Stomach (tissue), 4 donors: ENCODE data around the gene GSTM2.

ENCODE experiments used
- EP300 ChIP-seq: sonication (generic); formaldehyde crosslinking; IDR thresholded peaks from one replicate; pipeline ENCODE4 v1.6.1; 2017; ENCODE audit warnings: antibody characterized with exemption
- POLR2A ChIP-seq, 4 donors: fragments of 450-650 bp; IDR thresholded peaks; one replicate each; pipeline ENCODE4 v1.6.1; 2016; ENCODE audit warnings: antibody characterized with exemption in 4 of 4, control low read depth in 2 of 4, mild to moderate bottlenecking in 1 of 4, moderate library complexity in 1 of 4
- POLR2AphosphoS5 ChIP-seq, 3 donors: sonication (generic); formaldehyde crosslinking; IDR thresholded peaks; one replicate each; pipeline ENCODE4 v1.6.1; 2016; ENCODE audit warnings: antibody characterized with exemption in 3 of 3
- TF ChIP-seq, protein P1 (sequence below), 7 experiments: fragments of 450-650 bp in 4 of 7; fragments of 200-600 bp in 3 of 7; sonication (generic) in 3 of 7; IDR thresholded peaks; one replicate each; pipeline ENCODE4 v1.5.1; 2016 to 2019; ENCODE audit warnings: antibody characterized with exemption in 7 of 7, control low read depth in 2 of 7, mild to moderate bottlenecking in 1 of 7

DNA sequence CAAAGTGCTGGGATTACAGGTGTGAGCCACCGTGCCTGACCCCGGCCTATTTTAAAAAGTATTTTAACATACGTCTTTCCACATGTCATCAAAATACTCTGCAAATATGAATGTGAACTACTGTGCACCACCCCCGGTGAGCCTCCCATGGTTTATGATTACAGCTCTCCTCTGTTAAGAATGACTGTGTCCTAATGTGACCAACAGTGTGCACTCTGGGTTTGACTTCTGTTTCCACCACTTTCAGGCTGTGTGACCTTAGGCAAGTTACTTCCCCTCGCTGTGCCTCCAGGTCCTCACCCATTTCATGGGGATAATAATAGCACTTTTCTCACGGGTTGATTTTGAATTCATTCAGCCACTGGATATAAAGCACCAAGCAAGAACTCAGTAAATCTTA lies 33.6 kb upstream of the GSTM2 start:
- TF ChIP-seq, protein P1, sequence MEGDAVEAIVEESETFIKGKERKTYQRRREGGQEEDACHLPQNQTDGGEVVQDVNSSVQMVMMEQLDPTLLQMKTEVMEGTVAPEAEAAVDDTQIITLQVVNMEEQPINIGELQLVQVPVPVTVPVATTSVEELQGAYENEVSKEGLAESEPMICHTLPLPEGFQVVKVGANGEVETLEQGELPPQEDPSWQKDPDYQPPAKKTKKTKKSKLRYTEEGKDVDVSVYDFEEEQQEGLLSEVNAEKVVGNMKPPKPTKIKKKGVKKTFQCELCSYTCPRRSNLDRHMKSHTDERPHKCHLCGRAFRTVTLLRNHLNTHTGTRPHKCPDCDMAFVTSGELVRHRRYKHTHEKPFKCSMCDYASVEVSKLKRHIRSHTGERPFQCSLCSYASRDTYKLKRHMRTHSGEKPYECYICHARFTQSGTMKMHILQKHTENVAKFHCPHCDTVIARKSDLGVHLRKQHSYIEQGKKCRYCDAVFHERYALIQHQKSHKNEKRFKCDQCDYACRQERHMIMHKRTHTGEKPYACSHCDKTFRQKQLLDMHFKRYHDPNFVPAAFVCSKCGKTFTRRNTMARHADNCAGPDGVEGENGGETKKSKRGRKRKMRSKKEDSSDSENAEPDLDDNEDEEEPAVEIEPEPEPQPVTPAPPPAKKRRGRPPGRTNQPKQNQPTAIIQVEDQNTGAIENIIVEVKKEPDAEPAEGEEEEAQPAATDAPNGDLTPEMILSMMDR (IDR thresholded peaks at IDR 0.05) = no peak
- no peak for TF ChIP-seq POLR2A (IDR thresholded peaks at IDR 0.05)
- no peak for TF ChIP-seq POLR2AphosphoS5 (IDR thresholded peaks at IDR 0.05)
- no peak for TF ChIP-seq EP300
